Measurements from ENCODE around the gene SMC5.

DNA sequence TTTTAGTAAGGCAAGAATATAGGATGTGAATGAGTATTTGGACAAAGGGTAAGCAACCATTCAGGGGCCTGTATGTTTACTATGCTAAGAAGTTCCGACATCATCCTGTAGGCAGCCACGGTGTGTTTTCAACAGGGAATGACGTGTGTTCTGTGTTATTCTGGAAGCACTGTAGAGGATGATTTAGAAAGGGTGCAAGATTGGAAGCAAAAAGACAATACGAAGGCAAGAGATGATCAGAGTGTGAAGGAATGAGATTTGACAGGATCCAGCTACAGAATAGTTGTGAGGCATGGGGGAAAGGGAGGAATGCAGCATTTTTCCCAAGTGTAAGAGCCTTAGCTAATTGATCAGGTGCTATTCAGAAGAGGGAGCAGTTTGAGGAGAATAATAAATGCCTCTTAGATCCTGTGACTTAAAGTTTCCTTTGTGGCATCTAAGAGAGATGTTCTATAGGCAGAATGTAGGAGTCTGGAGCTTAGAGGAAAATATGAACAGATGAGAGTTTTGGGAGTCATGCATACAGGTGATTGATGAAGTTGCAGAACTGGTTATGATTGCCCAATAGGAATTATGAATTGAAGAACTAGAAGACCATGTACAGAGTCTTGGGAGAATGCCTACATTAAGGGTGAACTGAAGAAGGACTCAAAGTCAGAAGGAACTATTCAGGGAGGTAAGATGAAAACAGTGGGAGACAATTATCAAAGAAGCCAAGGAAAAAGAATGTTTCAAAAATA, 2.5 kb downstream of the SMC5 start:
- TF ChIP-seq, protein P1, sequence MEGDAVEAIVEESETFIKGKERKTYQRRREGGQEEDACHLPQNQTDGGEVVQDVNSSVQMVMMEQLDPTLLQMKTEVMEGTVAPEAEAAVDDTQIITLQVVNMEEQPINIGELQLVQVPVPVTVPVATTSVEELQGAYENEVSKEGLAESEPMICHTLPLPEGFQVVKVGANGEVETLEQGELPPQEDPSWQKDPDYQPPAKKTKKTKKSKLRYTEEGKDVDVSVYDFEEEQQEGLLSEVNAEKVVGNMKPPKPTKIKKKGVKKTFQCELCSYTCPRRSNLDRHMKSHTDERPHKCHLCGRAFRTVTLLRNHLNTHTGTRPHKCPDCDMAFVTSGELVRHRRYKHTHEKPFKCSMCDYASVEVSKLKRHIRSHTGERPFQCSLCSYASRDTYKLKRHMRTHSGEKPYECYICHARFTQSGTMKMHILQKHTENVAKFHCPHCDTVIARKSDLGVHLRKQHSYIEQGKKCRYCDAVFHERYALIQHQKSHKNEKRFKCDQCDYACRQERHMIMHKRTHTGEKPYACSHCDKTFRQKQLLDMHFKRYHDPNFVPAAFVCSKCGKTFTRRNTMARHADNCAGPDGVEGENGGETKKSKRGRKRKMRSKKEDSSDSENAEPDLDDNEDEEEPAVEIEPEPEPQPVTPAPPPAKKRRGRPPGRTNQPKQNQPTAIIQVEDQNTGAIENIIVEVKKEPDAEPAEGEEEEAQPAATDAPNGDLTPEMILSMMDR (conservative IDR thresholded peaks at IDR 0.05; ENCODE audit: low read depth, low read length), result no peak
- no peak for TF ChIP-seq EZH2 (IDR thresholded peaks at IDR 0.05; ENCODE audit: low read length, unreplicated experiment)
